ENCODE data around the gene USP32.
"Not testable (repeated sequence)": the region's sequence is repeated elsewhere in the genome, so short reads cannot be mapped to it uniquely, and the experiment has no call there.

Gene USP32

DNA sequence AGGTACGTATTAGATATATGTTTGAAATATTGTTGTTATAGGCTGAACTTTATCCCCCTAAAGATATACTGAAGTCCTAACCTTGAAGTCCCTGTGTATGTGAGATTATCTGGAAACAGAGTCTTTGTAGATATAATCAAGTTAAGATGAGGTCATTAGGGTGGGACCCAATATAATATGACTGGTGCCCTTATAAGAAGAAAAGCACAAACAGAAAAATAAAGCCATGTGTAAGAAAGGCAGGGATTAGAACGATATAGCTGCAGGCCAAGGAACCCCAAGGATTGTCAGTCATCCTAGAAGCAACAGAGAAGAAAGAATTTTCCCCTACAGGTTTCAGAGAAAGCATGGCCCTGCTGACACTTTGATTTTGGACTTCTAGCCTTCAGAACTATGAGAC is 95.8 kb downstream of the USP32 start:
- DNase-seq = no peak

- no peak for DNase-seq
Observed at GRCh38 chr17:60293580-60294335, 98.2 kb downstream of the USP32 start.

- no peak for DNase-seq
Observed at GRCh38 chr17:60292697-60293096, 99.2 kb downstream of the USP32 start.

DNA sequence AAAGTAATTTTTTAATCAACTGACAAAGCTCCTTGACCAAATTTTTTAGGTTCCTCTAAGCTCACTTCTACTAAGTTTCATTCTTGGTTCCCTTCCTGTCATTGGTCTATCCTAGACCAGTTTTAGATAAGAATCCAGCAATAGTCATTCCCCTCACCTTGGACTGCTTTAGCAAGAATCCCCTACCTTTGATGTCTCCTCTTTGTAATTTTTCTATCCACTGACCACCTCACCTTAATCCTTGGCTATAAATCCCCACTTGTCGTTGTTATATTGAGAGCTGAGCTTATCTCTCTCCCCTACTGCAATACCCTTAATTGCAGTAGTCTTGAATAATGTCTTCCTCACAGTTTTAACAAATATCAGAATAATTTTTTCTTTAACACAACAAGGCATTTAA is 107.2 kb downstream of the USP32 start:
- no peak for DNase-seq

- DNase-seq = no peak
Observed at GRCh38 chr17:60283816-60284215, 108.1 kb downstream of the USP32 start.

- DNase-seq = no peak
Observed at GRCh38 chr17:60280673-60281072, 111.3 kb downstream of the USP32 start.

- DNase-seq = no peak
Observed at GRCh38 chr17:60278237-60278636, 113.7 kb downstream of the USP32 start.

- no peak for DNase-seq
Observed at GRCh38 chr17:60277258-60277657, 114.7 kb downstream of the USP32 start.

DNA sequence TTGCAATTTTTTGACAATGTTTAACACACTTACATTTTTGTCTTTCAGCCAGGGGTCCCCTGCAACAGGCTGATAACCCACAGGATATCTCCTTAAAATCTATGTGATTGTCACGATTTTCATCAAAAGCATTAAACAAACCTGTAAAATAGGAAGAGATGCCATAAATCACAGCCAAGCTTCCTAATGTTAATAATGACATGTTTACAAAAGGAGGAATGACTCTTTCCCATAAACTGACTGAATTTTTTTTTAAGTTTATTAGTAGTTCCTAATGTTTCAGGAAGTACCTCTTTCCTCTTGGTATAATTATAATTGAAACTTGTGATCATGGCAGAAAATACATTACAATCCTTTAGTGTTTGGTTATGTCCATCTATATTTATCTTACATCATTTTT is 122.5 kb downstream of the USP32 start:
- no peak for DNase-seq

DNA sequence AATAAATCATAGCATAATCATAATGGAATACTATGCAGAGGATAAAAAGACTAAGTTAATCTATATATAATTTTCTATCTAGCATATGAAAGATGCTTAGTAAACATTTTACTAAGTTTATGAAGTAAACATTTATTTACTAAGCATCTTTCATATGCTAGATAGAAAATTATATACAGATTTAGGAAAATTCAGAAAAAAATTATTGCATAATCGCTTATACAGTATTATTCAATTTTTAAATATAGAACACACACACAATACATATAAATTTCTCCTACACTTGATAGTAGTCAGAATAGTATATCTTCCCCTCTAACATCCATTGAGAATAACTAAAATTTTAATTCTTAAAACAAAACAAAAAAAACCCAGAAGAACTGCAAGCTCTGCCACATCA is 131.4 kb downstream of the USP32 start:
- DNase-seq = no peak

GRCh38 chr17:60258313-60258712 is 133.6 kb downstream of the USP32 start:
- no peak for DNase-seq

GRCh38 chr17:60256174-60256573 is 135.8 kb downstream of the USP32 start:
- no peak for DNase-seq

DNA sequence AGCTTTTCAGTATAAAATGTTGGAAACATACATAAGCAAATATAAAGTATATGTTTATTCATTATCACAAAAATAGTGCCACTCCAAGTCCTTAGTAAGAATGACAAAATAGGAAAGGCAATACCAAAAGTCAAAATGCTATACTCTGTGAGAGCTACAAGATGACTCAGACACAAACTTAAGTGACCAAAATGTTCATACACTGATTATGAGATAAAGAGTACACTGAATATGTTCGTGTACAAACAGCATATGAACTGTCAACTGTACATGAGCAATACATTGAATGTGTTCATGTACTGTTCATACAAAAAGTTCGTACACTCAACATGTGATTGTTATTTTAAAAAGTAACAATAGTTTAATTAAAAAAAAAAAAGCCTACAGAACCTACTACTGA is 138.9 kb downstream of the USP32 start:
- DNase-seq = no peak

DNA sequence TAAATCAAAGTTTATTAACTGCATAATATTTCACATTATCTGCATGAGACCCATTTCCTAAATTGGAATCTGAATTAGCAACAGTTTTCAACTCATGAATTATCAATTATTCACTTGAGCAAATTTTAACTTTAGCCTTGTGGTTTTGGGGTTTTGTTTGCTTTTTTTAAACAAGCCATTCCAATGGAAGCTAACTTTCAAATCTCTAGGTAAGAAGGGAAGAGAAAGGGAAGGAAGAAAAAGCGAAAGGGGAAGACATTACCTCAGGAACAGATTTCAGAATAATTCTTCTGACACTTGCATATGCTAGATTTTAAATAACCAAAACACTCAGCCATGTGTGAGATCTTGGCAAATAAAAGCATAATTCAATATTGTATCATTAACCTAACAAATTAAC is 139.5 kb downstream of the USP32 start:
- DNase-seq = no peak

DNA sequence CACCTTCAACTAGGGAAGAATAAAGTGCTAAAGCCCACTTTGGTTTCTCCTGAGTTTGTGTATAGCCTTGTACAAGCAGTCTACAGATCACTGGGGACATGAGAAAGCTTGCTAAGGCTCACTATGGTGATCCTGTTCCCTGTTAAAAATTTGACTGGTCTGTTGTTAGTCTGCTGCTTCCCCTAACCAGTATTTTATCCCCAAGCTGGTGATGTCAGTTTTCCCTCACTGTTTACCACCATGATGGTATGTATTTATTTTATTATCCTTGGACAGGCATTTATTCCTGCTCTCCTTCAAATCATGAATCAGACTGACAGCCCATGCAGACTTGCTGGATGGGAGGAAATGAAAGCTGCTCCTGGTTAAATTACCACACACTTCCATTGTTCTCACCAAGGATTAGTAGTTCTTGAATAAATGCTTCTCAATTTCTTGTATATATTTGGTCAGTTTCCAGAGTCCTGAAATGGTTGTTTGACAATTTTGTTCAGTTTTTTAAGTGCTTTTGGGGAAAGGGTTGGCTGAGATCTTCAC is 142.6 kb downstream of the USP32 start:
- no peak for DNase-seq

DNA sequence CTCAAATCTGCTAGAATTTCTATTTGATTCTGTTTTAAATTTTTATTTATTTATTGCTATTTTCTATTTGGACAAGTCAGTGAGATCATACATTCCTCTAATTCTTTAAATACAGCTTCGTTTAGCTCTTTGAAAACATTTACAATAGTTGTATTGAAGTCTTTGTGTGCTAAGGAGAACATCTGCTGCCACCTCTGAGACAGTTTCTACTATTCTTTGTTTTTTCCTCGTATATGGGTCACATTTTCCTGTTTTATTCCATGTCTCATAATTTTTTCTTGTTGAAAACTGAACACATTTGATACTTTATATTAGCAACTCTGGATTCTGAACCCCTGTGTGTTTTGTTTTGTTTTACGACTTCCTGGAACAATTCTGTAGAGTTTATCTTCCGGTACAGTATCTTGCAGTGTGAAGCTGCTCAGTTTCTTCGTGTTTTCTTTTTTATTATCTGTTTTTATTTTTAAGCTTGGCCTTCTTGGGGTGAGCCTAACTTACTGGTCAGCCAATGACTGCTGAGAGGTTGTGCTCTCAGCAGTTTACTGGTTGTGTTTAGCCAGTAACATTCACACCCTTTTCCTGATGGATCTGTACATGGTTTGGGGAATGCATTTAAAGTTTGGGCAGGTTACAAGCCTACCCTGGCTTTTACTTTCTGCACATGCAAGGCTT is 143.2 kb downstream of the USP32 start:
- DNase-seq = no peak

- no peak for DNase-seq
Observed at GRCh38 chr17:60247836-60248461, 144.0 kb downstream of the USP32 start.

DNA sequence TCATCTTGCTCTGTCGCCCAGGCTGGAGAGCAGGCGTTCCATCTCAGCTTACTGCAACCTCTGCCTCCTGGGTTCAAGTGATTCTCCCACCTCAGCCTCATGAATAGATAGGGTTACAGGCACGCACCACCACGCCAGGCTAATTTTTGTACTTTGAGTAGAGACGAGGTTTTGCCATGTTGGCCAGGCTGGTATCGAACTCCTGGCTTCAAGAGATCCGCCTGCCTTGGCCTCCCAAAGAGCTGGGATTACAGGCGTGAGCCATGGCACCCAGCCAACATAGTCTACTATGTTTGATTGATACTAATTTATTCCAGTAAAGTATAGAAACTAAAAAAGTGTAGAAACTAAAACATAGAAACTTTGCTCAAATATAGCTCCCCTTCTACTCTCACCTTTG is 147.3 kb downstream of the USP32 start:
- DNase-seq = no peak

DNA sequence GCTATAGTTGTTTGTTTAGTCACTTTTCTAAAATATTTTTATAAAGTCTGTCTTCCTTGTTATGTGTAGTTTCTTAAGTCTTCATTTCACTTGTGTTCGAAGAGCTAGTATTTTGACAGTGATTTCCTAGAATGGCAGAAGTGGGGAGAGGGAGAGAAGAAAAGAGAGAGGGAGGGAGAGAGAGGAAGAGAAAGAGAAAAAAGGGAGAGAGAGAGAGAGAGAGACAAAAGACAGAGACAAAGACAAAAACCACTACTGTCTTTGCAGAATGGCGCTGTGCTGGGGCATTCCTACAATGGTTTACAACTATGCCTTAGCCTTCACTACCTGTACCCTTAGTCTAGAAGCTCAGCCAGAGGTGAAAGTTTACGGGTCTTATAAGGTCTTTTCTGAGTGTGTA is 151.6 kb downstream of the USP32 start:
- no peak for DNase-seq

DNA sequence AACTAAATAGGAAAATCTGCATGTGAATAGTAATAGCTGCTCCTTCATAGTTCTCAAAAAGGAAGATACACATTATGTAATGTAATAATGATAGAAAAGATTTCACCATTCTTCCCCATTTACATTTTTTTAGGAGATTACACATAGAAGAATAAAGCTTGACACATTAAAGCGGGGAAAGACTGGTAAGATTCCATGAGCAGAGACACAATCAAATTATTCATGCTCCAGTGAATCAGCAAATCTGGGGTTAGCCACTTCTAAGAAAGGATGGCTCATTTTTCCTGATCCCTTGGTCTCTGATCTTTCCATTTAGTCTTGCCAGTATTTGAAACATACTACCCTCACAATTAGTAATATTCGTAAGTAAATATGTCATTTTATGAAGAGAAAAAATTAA is 160.2 kb downstream of the USP32 start:
- DNase-seq = no peak

DNA sequence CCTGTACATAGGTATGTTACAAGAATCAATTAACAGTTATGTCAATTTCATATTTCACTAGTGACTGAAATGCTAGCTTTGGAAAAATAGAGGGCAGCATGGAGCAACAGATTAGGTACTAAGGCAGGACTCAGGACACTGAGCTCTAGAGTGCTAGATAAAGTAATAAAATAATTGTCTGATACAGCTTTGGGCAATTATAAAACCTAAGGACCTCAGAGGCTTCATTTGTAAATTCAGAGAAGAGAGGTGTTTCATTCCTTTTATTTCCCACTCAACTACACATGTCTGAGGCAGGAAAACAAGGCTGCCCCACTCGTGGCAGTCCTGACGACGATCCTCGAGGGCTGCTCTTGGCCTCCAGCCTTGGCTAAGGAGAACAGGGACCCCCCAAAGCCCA is 160.7 kb downstream of the USP32 start:
- no peak for DNase-seq

GRCh38 chr17:60230358-60230757 is 161.6 kb downstream of the USP32 start:
- DNase-seq = no peak

DNA sequence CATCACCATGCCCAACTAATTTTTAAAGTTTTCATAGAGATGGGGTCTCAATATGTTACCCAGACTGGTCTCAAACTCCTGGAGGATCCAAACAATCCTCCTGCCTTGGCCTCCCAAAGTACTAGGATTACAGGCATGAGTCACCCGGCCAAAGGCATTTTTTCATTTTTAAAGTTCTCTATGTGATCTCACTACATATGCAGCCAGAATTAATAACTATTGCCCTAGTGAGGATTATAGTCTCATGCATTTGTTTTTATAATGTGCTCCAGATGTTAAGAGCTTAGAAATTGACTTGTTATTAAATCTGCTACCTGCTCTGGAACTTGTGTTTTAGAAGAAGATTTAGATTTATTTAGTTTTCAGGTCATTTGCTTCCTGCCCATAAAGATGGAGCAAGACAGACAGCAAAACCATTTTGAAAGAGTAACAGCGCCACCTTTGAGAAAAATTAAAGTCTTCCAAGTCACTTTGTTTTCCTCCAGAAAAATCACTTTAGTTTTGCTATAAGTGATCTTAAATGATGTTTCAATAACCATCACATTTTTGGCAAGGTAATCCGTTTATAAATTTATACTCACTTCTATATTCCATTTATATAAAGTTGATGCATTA is 162.6 kb downstream of the USP32 start:
- DNase-seq = no peak

DNA sequence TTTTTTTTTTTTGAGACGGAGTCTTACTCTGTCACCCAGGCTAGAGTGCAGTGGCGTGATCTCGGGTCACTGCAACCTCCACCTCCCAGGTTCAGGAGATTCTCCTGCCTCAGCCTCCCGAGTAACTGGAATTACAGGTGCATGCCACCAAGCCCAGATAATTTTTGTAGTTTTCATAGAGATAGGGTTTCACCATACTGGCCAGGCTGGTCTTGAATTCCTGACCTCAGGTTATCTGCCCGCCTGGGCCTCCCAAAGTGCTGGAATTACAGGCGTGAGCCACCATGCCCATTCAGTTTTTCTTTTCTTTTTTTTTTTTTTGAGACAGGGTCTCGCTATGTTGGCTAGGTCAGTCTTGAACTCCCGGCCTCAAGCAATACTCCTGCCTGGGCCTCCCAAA is 164.7 kb downstream of the USP32 start:
- DNase-seq = not testable (repeated sequence)
